ENCODE results near the gene GLIS2.

Gene GLIS2

GRCh38 chr16:4315186-4316107 is at the start of gene GLIS2:
Gene GLIS2 (plus strand): TSS chr16:4316067. CDS start chr16:4332281, 16,214 bp downstream.
- no peak for DNase-seq

GRCh38 chr16:4266372-4266771 is 49.5 kb upstream of the GLIS2 start:
- DNase-seq: no peak

GRCh38 chr16:4270091-4270490 is 45.8 kb upstream of the GLIS2 start:
- DNase-seq: no peak

- no peak for DNase-seq
Observed at GRCh38 chr16:4270595-4270994, 45.3 kb upstream of the GLIS2 start.

GRCh38 chr16:4271176-4272113 is 44.4 kb upstream of the GLIS2 start:
- peak; percentile 85 for DNase-seq

- no peak for DNase-seq
Observed at GRCh38 chr16:4272114-4272956, 43.5 kb upstream of the GLIS2 start.

GRCh38 chr16:4273858-4274311 is 42.0 kb upstream of the GLIS2 start:
- DNase-seq: peak; percentile 47

- DNase-seq: no peak
Observed at GRCh38 chr16:4275861-4276260, 40.0 kb upstream of the GLIS2 start.

GRCh38 chr16:4277987-4278513 is 37.8 kb upstream of the GLIS2 start:
- no peak for DNase-seq

- no peak for DNase-seq
Observed at GRCh38 chr16:4280625-4281024, 35.2 kb upstream of the GLIS2 start.

- DNase-seq: no peak
Observed at GRCh38 chr16:4283441-4283840, 32.4 kb upstream of the GLIS2 start.

- DNase-seq: no peak
Observed at GRCh38 chr16:4283939-4284338, 31.9 kb upstream of the GLIS2 start.

GRCh38 chr16:4285167-4285566 is 30.7 kb upstream of the GLIS2 start:
- no peak for DNase-seq

GRCh38 chr16:4288148-4288921 is 27.5 kb upstream of the GLIS2 start:
- peak; percentile 82 for DNase-seq

GRCh38 chr16:4290236-4290830 is 25.5 kb upstream of the GLIS2 start:
- DNase-seq: no peak

- DNase-seq: no peak
Observed at GRCh38 chr16:4291699-4292098, 24.2 kb upstream of the GLIS2 start.

- no peak for DNase-seq
Observed at GRCh38 chr16:4293181-4293716, 22.6 kb upstream of the GLIS2 start.

GRCh38 chr16:4293822-4294457 is 21.9 kb upstream of the GLIS2 start:
- DNase-seq: no peak

GRCh38 chr16:4295581-4295980 is 20.3 kb upstream of the GLIS2 start:
- DNase-seq: no peak

- DNase-seq: no peak
Observed at GRCh38 chr16:4297480-4297879, 18.4 kb upstream of the GLIS2 start.

Measured in stimulated activated CD4-positive, alpha-beta T cell treated with anti-CD3 and anti-CD28 coated beads, Interleukin-12 subunit alpha, Interleukin-12 subunit beta, amount 100 ng/mL, for 4 hours (primary cell).